ENCODE measurements around the gene LRRFIP1.

GRCh38 chr2:237592425-237592980 lies 34.9 kb upstream of the LRRFIP1 start:
- TF ChIP-seq CTCF (IDR thresholded peaks at IDR 0.05; ENCODE audit: insufficient read depth, low read length) (no peak), REST (IDR thresholded peaks at IDR 0.05; ENCODE audit: insufficient replicate concordance, low read depth) (no peak)
